HG03175 (cell line): Measurements from ENCODE around the gene SYNDIG1.

Source experiments
- ATAC-seq: cut with Tn5 transposase; IDR thresholded peaks from one replicate; pipeline ENCODE4 v1.9.1; 2021; ENCODE audit warnings: mild to moderate bottlenecking, moderate library complexity; ENCODE audit not compliant: unreplicated experiment

The SYNDIG1 gene

GRCh38 chr20:24684956-24685691, 215.7 kb downstream of the SYNDIG1 start:
- ATAC-seq = no peak

- no peak for ATAC-seq
These were observed 216.3 kb downstream of the SYNDIG1 start for GRCh38 chr20:24685736-24686135.

GRCh38 chr20:24686156-24686555, 216.7 kb downstream of the SYNDIG1 start:
- ATAC-seq = no peak

GRCh38 chr20:24690408-24690807, 221.0 kb downstream of the SYNDIG1 start:
- no peak for ATAC-seq

GRCh38 chr20:24691901-24692351, 222.5 kb downstream of the SYNDIG1 start:
- ATAC-seq = no peak

GRCh38 chr20:24692446-24693200, 223.2 kb downstream of the SYNDIG1 start:
- ATAC-seq = no peak

GRCh38 chr20:24693466-24694156, 224.2 kb downstream of the SYNDIG1 start:
- ATAC-seq = no peak

- ATAC-seq = no peak
These were observed 224.8 kb downstream of the SYNDIG1 start for GRCh38 chr20:24694157-24694726.

- ATAC-seq = no peak
These were observed 225.5 kb downstream of the SYNDIG1 start for GRCh38 chr20:24694727-24695528.

GRCh38 chr20:24695529-24696225, 226.2 kb downstream of the SYNDIG1 start:
- ATAC-seq = no peak

GRCh38 chr20:24696396-24696795, 227.0 kb downstream of the SYNDIG1 start:
- no peak for ATAC-seq

GRCh38 chr20:24697411-24697810, 228.0 kb downstream of the SYNDIG1 start:
- ATAC-seq = no peak

- ATAC-seq = no peak
These were observed 228.8 kb downstream of the SYNDIG1 start for GRCh38 chr20:24698189-24698588.

GRCh38 chr20:24698706-24699206, 229.3 kb downstream of the SYNDIG1 start:
- ATAC-seq = no peak

GRCh38 chr20:24699321-24700165, 230.1 kb downstream of the SYNDIG1 start:
- ATAC-seq = no peak

- no peak for ATAC-seq
These were observed 230.9 kb downstream of the SYNDIG1 start for GRCh38 chr20:24700166-24700860.

- no peak for ATAC-seq
These were observed 231.6 kb downstream of the SYNDIG1 start for GRCh38 chr20:24701027-24701426.

- no peak for ATAC-seq
These were observed 232.2 kb downstream of the SYNDIG1 start for GRCh38 chr20:24701668-24702067.
